ENCODE measurements around the gene TELO2.

- TF ChIP-seq POLR2A (IDR thresholded peaks at IDR 0.05; ENCODE audit: low read depth, low read length) (no peak), TAF1 (IDR thresholded peaks at IDR 0.05; ENCODE audit: borderline replicate concordance, low read depth, low read length) (no peak)
Observed at GRCh38 chr16:1454561-1454960, 38.6 kb upstream of the TELO2 start.

Data from GM12892 (cell line).